Endothelial cell of umbilical vein (primary cell): Measurements from ENCODE around the gene KIF4A.

Source experiments
- EZH2 ChIP-seq: IDR thresholded peaks from 2 replicates; pipeline ENCODE4 v1.6.1; 2012; ENCODE audit warnings: borderline replicate concordance, low read depth, mild to moderate bottlenecking, moderate library complexity, low read length, inconsistent platforms; ENCODE audit not compliant: severe bottlenecking
- GATA2 ChIP-seq: IDR thresholded peaks from 2 replicates; pipeline ENCODE4 v1.7.0; 2011; ENCODE audit warnings: low read depth, mild to moderate bottlenecking, moderate library complexity, mixed read lengths, low read length; ENCODE audit not compliant: insufficient read length, insufficient read depth
- JUN ChIP-seq: IDR thresholded peaks from 2 replicates; pipeline ENCODE4 v1.6.1; 2011; ENCODE audit warnings: borderline replicate concordance, low read depth; ENCODE audit not compliant: insufficient read length, insufficient read depth
- POLR2A ChIP-seq: IDR thresholded peaks from 2 replicates; pipeline ENCODE4 v1.6.1; 2012; ENCODE audit warnings: low read depth, mild to moderate bottlenecking, control low read depth, low read length
- POLR2AphosphoS5 ChIP-seq: IDR thresholded peaks from 2 replicates; pipeline ENCODE4 v1.6.1; 2012; ENCODE audit warnings: low read depth, mild to moderate bottlenecking, control low read depth, low read length, moderate library complexity; ENCODE audit not compliant: insufficient read depth
- TF ChIP-seq, protein P1 (sequence below), 2 donors: IDR thresholded peaks; 1 replicate in 1 of 2; 2 replicates in 1 of 2; pipeline ENCODE4 v1.5.1; 2011; ENCODE audit warnings: low read length in 2 of 2, mild to moderate bottlenecking in 2 of 2, moderate library complexity in 2 of 2, control low read depth in 1 of 2, inconsistent platforms in 1 of 2, low read depth in 1 of 2; ENCODE audit not compliant: insufficient read depth in 1 of 2; ENCODE audit errors: extremely low read depth in 1 of 2

- TF ChIP-seq, protein P1, sequence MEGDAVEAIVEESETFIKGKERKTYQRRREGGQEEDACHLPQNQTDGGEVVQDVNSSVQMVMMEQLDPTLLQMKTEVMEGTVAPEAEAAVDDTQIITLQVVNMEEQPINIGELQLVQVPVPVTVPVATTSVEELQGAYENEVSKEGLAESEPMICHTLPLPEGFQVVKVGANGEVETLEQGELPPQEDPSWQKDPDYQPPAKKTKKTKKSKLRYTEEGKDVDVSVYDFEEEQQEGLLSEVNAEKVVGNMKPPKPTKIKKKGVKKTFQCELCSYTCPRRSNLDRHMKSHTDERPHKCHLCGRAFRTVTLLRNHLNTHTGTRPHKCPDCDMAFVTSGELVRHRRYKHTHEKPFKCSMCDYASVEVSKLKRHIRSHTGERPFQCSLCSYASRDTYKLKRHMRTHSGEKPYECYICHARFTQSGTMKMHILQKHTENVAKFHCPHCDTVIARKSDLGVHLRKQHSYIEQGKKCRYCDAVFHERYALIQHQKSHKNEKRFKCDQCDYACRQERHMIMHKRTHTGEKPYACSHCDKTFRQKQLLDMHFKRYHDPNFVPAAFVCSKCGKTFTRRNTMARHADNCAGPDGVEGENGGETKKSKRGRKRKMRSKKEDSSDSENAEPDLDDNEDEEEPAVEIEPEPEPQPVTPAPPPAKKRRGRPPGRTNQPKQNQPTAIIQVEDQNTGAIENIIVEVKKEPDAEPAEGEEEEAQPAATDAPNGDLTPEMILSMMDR (IDR thresholded peaks at IDR 0.05; ENCODE audit: extremely low read depth in 1 of 2, insufficient read depth in 1 of 2, low read depth in 1 of 2, low read length in 2 of 2), result no peak
- TF ChIP-seq POLR2A, result no peak
- no peak for TF ChIP-seq EZH2
- TF ChIP-seq POLR2AphosphoS5, result no peak
- TF ChIP-seq GATA2, result no peak
- no peak for TF ChIP-seq JUN
Observed at GRCh38 chrX:70437011-70437410, 147.1 kb downstream of the KIF4A start.
